B cell (primary cell): ENCODE results near the gene TFEB.

Source experiments
- EZH2 ChIP-seq: IDR thresholded peaks from 2 replicates; pipeline ENCODE4 v1.6.1; 2012; ENCODE audit warnings: borderline replicate concordance, low read depth, mild to moderate bottlenecking, moderate library complexity, low read length; ENCODE audit not compliant: insufficient read depth, poor library complexity, severe bottlenecking
- TF ChIP-seq, protein P1 (sequence below): fragments of 200-600 bp; IDR thresholded peaks from one replicate; pipeline ENCODE4 v1.8.0; 2022; ENCODE audit warnings: antibody characterized with exemption, mild to moderate bottlenecking

DNA sequence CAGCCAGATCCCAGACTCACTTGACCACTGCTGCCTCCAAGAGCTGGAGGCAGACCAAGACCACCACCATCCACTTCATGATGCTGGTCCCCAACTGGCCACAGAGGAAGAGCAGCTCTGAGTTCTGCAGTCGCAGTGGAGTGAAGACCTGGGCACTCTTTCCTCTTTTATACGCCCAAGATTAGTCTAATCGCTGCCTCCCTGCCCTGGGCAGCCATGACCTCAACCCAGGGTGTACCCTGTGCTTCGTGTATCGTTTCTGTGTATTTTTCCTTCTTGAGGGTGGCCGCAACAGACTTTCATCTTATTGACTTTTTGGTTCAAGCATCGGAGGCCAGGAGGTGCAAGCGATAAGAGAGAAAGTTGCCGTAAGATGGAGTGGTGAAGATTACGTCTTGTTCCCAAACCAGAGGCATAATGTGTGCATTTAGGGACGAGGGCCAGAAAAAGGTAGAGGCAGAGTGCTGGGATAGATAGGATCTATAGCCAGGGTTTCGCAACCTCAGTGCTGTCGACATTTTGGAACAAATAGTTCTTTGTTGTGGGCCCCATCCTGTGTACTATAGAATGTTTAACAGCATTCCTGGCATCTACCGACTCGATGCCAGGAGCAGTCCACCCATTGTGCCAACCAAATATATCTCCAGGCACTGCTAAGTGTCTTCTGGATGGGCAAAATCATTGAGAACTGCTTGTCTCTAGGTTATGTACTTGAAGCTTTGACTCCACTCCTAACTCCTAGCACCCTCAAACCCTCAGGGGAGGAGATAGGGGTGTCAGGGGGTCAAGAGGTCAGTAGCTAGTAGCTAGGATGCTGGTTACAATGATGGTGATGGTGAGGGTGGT, 12.1 kb upstream of the TFEB start, which contains the start of gene PGC:
- TF ChIP-seq, protein P1, sequence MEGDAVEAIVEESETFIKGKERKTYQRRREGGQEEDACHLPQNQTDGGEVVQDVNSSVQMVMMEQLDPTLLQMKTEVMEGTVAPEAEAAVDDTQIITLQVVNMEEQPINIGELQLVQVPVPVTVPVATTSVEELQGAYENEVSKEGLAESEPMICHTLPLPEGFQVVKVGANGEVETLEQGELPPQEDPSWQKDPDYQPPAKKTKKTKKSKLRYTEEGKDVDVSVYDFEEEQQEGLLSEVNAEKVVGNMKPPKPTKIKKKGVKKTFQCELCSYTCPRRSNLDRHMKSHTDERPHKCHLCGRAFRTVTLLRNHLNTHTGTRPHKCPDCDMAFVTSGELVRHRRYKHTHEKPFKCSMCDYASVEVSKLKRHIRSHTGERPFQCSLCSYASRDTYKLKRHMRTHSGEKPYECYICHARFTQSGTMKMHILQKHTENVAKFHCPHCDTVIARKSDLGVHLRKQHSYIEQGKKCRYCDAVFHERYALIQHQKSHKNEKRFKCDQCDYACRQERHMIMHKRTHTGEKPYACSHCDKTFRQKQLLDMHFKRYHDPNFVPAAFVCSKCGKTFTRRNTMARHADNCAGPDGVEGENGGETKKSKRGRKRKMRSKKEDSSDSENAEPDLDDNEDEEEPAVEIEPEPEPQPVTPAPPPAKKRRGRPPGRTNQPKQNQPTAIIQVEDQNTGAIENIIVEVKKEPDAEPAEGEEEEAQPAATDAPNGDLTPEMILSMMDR: no peak
- TF ChIP-seq EZH2: no peak
